OCI-LY1 (cell line): ENCODE measurements around the gene USP50.

ENCODE experiments used
- EZH2 ChIP-seq: fragments of 200-600 bp; sonication (generic), shearing (Covaris generic); IDR thresholded peaks from 2 replicates; pipeline ENCODE4 v1.8.0; 2017; ENCODE audit warnings: borderline replicate concordance, mixed run types, mild to moderate bottlenecking, antibody characterized with exemption, low read length, moderate library complexity, mixed read lengths
- TF ChIP-seq, protein P1 (sequence below): fragments of 200-600 bp; sonication (generic), shearing (Covaris generic); IDR thresholded peaks from 2 replicates; pipeline ENCODE4 v1.5.1; 2017; ENCODE audit warnings: mild to moderate bottlenecking, antibody characterized with exemption, low read length, moderate library complexity, mixed read lengths

DNA sequence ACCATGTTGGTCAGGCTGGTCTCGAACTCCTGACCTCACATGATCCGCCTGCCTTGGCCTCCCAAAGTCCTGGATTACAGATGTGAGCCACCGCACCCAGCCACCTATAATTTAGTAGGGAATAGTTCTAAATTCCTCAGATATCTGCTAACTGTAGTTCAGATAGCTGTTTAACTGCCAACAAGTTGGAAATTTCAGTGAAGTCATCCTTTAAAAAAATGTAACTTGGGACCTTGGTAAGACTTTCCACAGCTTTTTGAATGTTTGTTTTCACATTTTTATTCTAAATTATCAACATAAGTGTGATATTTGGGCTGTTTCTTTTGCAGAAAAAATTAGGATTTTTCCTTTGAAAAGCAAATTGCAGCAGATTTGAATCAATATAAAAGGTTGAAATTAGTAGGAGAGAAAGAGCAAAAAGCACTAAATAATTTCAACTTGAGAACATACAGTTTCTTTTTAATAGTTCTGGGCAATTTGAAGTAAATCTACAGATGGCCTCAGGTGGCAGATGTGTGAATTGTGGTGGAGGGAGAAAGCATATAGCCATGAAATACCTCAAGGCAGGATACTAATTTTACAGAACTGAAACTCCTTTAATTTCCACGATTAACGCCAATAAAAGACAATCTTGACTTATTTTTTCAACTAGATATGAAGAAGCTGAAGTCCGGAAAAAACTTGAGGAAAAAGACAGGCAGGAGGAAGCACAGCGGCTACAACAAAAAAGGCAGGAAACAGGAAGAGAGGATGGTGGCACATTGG is 87.9 kb downstream of the USP50 start:
- TF ChIP-seq, protein P1, sequence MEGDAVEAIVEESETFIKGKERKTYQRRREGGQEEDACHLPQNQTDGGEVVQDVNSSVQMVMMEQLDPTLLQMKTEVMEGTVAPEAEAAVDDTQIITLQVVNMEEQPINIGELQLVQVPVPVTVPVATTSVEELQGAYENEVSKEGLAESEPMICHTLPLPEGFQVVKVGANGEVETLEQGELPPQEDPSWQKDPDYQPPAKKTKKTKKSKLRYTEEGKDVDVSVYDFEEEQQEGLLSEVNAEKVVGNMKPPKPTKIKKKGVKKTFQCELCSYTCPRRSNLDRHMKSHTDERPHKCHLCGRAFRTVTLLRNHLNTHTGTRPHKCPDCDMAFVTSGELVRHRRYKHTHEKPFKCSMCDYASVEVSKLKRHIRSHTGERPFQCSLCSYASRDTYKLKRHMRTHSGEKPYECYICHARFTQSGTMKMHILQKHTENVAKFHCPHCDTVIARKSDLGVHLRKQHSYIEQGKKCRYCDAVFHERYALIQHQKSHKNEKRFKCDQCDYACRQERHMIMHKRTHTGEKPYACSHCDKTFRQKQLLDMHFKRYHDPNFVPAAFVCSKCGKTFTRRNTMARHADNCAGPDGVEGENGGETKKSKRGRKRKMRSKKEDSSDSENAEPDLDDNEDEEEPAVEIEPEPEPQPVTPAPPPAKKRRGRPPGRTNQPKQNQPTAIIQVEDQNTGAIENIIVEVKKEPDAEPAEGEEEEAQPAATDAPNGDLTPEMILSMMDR: no peak
- no peak for TF ChIP-seq EZH2
